HG02610 (cell line): ENCODE data around the gene C4orf17.

Experiments
- ATAC-seq: cut with Tn5 transposase; IDR thresholded peaks from one replicate; pipeline ENCODE4 v1.9.1; 2021; ENCODE audit warnings: mild to moderate bottlenecking, moderate library complexity; ENCODE audit not compliant: unreplicated experiment

The C4orf17 gene

DNA sequence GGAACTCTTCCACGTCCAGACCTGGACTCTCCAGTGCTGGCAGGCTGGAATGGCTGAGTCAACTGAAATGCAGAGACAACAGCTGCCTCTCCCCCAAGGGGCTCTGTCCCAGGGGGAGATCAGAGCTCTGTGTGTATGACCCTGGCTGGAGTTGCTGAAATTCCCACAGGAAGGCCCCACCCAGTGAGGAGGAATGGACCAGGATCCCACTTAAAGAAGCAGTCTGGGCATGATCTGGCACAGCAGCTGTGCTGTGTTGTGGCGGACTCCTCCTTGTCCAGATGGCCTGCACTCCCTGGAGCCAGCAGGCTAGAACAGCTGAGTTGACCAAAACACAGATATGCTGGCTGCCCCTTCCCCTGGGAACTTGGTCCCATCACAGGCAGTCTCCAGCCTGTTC is 25.4 kb downstream of the C4orf17 start:
- no peak for ATAC-seq

DNA sequence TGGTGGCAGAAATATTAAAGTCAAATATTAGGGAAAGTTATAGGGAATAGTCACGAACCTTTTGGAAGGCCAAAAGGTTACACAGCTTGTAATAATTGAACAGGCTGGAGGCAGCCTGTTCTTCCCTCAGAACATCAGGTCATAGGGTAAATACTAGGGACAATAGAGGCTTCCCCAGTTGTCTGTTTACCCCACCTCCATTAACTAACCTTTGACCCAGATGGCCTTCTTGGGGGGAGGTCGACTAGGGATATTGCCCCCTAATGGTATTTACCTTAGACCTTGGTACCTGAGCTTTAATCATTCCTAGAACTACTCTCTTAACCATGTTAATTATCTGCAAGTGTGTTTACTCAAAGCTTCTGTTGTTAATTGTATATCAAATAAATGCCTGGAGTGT is 26.0 kb downstream of the C4orf17 start:
- no peak for ATAC-seq

DNA sequence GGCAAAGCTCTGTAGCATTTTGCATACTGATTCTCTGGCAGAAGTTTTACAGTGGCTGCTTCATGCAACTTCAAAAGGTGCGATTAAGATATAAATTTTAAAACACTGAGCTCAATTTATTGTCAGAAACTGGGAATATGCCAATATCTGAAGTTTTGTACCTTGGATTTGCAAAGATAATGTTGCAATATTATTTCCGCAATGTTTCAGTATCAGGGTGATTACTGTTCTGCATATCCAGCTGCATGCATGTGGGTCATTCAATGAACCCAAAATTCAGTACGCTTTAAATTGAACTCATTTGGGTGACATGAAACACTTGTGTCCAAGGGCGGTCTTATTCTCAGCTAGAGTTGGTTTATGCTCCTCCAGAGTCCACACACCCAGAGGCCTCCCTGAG is 26.9 kb downstream of the C4orf17 start:
- no peak for ATAC-seq

DNA sequence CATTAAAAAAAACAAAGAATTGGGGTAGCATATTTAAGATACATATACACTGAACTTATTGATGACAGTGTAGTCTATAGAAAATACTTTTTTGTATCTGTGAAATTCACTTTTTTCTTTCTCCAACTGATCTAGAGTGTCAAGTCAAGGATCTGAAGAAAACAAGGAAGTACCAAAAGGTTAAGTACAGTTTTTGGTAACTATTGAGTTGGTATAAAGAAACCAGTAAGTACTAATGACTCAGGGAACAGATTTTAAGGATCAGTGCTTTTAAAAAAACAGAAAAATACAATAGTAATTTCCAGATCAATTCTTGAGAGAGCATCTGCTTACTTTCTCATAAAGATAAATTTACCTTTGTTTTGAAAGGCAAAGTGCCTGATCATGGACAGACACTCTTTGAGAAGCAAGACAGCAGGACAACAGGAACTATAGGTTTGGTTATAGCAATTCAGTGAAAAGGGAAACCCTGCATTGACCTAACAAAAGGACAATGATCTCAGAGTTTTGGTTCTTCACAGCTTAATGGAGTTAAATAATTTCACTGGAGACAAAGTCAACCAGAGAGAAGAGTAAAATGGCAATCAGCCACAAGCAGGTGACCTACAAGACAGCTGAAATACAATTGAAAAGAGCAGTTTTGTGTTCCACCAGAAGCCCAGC is 29.6 kb downstream of the C4orf17 start:
- ATAC-seq, result no peak

DNA sequence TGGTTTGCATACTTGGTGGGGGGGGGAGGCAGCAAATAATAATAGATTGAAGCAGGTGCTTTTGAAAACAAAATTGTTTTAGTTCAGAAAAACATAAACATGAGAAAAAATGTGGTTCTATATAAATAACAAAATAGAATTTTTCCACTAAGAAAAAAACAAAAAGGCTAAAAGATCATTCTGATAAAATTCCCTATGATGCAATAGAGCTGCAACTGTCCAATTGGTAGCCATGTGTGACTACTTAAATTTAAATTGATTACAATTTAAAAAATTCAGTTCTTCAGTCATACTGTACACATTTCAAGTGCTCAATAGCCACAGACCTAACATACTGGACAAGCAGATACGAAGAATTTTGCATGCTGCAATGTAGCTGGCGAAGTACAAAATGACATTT is 42.1 kb downstream of the C4orf17 start:
- ATAC-seq, result no peak

DNA sequence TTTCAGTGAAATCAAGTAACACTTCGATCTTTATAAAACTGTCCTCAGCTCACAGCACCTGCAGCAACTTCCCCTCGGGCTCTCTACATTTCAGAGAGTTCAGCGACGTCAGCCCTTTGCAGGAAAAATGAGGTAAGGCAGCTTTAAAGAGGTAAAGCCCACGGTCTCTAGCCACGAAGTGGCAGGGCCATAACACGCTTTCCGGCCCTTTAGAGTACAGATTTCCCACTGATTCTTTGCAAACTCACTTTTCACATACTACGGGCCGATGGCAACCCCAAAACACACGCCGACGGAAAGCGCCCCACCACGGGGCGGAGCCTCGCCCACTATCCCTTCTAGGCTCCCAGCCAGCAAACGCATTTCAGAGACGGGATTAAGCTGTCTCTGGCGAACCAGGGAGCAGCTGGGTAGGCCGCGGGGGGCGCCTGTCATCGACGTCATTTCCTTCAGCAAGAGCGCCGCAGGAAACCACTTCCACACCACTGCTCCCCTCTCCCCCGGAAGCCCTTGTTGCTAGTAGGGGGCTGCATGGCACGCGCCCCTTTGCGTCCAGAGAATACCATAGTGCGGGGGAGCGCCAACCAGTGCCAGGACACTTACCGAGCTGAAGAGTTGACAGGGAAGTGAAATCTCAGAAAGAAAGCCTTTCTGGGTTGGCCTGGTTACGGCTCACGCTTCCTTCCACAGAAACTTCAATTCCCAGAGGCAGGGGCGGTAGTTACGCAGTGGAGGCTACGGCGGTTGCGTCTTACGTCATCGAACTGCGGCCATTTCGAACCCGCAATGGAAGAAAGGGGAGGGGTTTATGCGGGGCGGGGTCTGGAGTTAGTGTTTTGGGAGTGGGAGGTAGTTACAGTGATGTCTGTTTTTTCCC is 52.7 kb downstream of the C4orf17 start, which contains the start of gene TRMT10A:
Gene TRMT10A (minus strand): TSS at position 730 of the 877 bp plus-strand sequence. CDS start 4,701 bp downstream, outside the sequence.
- peak; percentile 96 for ATAC-seq

DNA sequence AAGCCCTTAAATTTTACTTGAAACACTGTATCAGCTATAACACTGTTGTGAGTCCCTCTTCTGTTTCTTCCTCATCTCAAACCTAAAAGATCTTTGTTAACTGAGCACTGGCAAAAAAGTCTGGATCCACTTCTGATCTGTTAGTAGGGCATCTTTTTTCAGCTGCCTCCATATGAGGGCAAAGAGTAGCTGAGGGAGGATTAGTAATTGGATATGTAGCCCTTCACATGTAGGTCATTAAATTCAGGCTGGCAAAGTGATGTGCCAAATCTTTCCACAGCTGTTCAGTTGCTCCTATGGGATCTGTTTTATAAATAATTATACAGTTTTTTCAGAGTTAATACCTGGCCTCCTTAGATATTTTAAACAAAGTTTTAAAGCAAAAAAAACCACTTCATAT is 54.1 kb downstream of the C4orf17 start:
- ATAC-seq, result no peak

DNA sequence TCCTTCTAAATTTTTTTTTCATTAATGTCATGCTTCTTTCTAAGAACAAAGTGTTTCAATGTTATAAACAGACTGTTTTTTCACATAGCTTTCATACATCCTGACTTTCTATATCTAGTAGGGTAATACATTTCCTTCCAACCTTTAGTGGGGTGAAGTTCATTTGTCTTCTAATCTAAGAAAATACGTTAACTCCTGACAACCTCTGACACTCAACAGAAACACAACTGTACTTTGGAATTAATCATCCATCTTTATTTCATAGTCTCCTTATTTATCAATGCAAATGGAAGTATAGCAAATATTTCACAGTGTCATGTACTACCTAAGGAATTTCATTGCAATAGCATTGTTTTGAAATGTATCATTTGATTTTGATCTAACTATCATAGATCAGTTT is 61.1 kb downstream of the C4orf17 start:
- ATAC-seq, result no peak

DNA sequence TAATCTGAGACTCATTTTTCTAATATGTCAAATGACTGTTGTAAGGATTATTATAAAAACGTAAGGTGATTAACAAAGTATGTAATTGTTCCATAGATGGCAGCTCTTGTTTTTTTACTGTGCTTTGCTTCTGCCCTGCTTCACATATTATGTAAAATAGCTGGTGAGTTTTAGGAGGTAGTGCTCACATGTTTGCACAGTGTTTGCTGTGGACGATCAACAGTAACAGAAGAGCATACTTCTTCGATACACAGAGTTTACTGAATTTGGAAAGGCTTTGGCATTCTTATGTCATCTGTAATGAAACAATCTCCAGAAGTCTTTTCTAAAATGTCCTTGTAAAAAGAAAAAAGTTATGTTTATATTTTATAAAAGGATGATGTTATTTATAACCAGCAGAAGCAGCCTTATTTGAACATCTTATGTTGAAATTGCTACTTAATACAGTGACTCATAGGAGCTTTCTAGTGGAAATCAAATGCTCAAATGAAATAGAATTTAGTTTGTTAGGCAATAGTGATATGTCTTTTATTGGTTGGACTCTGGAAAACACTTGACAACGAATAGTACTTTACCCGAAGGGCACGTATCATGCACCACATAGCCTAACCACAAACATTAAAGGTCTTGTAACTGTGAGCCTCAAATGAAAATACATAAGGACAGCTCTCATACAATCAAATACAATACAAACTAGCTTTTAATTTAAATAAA is 61.9 kb downstream of the C4orf17 start:
- ATAC-seq, result no peak

DNA sequence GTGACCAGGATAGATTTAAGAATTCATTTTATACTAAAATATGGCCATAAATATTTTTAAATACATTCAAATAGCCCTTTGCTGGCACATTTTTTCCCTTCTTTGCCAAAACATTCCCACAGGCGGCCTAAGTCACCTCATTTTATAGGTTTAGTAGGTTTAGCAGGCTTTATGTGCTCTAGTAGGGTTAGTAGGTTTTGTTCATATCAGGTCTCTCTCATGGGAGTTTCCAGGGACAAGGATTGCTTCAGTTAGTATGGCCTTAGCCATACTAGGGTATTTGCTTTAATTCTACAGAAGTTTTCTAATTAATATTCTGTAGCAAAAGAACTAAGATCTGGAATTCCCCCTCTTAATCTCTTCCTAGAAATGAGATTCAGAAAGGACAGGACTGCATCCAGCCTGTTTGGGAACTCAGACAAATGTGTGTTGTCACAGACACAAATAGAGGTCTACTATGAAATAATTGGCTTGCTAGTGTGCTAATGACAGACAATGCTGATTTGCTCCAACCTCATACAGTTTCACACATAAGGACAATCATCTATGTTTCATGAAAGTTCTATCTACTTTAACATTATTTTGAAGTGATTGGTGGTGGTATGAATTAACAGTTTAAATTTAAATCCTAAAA is 63.0 kb downstream of the C4orf17 start:
- ATAC-seq, result no peak

DNA sequence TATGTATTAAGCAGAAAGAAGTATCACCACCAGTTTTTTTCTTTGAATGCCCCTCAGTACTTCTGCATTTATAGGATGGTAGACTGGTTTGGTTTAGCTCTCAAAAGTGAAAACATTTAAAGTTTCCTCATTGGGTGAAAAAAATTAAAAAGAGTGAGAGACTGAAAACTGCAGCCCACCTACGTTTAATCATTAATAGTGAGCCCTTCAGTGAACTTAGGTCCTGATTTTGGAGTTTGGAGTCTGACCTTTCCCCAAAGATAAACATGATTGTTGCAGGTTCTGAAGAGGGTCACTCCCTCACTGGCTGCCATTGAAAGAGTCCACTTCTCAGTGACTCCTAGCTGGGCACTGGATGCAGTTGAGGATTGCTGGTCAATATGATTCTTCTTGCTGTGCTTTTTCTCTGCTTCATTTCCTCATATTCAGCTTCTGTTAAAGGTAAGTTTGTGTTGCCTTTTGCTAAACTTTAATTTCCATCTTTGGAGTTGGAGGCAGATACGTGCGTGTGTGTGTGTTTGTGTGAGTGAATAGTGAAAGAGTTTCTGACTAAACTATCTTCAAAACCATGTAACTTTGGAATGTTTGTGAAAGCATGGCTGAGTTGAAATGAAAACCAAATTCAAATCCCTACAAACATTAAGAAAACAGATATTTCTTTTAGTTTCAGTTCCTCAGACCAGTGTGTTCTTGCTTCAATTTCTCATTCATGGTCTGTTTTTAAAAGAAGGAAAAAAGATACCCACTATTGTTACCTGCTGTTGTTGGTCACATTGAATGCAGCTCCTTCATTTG is 63.9 kb downstream of the C4orf17 start, which contains the start of gene MTTP:
Gene MTTP (plus strand): TSS at position 295 of the 795 bp plus-strand sequence. CDS start 86 bp downstream, at position 381.
- peak; percentile 86 for ATAC-seq

DNA sequence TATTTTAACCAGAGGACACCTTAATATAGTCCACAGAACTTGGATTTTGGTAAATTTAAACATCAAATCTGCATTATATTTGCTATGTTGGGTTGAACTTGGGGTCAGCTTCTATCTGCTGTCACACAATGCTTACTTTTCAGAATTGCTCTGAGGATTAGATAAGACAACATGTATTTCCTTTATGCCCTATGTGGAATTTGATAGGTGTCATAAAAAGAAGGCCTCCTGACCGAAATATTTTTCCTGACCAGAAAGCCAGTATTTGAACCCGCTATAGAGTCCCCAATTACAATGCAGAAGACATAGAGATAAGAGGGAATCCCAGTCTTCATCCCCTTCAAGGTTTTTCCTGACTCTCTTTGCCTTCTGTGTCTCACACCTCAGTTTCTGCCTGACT is 67.9 kb downstream of the C4orf17 start:
- no peak for ATAC-seq

DNA sequence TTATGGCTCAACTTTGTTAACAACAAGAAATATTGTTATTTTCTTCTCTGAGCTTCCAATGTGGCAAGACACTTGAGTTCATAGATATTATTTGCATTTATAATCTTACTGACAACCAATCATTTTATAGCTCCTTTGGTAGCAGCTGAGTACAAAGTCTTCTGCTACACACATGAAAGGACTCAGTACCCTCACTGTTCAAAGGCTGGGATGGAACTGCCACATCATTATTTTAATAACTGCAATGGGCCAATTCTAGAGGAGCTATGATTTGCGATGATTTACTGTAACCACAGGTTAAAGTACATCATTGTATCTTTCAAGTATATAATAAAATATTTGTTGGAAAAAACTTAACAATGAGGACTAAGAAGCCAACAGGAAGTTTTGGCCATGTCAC is 74.7 kb downstream of the C4orf17 start:
- no peak for ATAC-seq

DNA sequence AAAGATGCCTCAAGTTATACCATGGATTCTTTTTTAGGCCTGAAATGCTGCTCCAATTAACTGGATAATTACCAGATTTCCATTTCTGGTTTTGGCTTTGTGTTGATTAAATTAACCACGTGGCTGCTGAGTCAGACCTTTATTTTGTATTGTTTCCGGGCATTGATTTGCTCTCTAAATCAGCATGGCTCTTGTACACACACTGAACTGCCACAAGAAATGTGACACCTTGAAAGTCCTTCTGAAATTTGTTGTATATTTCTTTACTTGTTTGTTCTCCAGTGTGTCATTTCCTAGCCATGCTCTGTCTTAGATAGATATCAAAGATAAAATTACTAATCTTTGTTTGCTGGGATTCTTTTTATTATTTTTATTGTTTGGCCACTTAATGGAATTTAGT is 75.5 kb downstream of the C4orf17 start:
- no peak for ATAC-seq

DNA sequence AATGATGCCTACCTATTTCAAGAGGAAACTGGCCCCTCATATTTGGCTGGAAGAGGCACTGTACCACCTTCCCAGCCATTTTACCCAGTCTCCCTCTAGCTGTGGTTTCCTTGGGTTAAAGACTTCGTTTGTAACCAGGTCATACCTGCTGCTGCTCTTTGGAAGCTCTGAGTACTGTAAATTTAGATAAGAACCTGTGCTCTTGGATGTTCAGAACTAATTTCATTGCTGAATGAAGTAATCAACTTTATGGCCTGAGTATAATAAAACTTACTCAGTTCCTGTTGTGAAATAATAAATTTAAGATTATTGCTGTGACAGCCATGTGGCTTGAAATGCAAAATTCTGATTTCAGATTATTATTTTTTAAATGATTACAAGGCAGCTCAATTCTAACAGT is 76.0 kb downstream of the C4orf17 start:
- no peak for ATAC-seq

DNA sequence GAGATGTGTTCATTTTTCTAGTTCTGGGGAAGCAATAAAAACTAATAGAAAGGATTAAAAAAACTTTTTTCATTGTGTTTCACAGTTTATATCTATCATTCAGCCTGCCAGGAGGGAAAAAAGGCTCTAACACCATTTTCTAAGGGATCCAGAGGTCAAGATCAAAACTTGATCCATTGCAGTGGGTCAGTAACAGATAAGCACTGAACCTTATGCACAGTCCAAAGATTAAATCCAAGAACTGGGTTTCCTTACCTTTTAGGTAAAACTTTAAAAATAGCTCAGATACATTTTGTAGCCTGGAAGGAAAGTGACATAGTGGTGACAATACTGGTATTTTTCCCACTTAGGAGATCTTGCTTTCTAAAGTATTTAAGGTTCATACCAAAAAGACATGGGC is 76.5 kb downstream of the C4orf17 start:
- ATAC-seq, result no peak

DNA sequence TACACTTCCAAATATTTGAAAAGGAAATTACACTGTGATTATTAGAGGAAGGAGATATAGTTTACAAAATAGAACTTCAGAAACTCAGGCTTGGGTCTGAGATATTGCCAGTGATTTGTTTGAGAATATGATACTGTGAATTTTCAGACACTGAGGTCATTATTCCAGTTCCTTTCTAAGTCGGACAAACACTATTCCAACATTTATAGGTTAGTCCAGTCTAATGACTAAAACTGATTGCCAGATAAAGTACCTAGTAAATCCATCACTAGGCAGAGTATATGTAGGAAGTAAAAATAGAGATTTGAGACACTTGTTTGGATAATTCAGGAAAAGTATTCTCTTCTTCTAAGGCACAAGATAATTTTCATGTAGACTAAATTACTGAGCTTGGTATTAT is 77.0 kb downstream of the C4orf17 start:
- no peak for ATAC-seq

DNA sequence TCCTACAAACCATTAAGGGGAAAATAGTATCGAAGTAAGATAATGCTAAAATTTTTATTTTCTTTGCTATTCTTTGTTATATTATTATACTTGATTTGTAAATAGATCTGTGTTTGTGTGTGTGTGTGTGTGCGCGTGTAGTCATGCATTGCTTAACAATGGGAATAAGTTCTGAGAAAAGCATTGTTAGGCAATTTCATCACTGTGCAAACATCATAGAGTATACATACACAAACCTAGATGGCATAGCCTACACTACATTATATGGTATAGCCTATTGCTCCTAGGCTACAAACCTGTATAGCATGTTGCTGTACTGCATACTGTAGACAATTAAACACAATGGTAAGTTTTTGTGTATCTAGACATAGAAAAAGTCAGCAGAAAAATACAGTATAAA is 80.9 kb downstream of the C4orf17 start:
- no peak for ATAC-seq
